ENCODE measurements around the gene TRIM46. TPM values are rescaled to one million over a fixed set of nuclear protein-coding genes. Genes with fewer than 3 reads are reported as not detected.

The TRIM46 gene
- polyA plus RNA-seq, 1 donor (not counting 4 experiments of a cell fraction or from before 2014, with no cell fraction given), result 1.7 TPM

DNA sequence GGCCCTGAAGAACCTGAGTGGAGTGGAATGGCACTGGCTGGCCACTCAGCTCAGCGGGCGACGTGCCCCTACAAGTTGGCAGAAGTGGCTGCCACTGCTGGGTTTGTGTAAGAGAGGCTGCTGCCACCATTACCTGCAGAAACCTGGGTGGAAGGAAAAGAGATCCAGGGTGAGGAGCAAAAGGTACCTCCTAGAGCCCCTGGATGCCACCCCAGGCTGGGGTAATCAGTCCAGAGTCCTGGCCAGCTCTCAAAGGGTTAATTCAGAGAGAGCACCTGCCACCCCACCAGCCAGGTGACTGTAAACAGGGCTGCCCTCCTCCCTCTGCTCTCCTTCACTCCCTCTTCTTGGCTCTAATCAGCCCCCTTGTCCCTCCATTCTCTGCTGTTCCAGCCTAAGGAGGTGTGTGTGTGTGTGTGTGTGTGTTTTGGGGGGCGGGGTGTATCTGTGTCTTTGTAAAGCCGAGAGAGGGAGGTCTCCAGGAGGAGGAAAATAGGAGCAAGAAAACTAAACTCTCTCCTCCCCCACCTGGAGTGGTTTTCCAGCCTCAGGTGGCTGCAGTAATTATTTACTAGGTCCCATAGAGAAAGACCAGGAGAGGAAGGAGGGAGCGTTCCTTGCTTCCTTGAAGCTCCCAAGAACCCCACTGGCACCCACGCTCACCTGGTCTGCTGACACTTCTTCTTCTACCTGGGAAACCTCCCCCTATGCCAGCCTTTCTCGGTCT lies 12.6 kb downstream of the TRIM46 start:
- Histone ChIP-seq H3K36me3 (ENCODE audit: control insufficient read depth in 2 of 2, extremely low read depth in 1 of 2, insufficient read depth in 2 of 2, low read length in 2 of 2) (no peaks in the 10 kb centered on the region), H3K4me3 (ENCODE audit: control insufficient read depth in 2 of 3, extremely low read depth in 1 of 3, insufficient read depth in 2 of 3, low read depth in 1 of 3, low read length in 3 of 3) (no peak overlapping the region), H3K4me2 (ENCODE audit: control insufficient read depth, extremely low read depth, insufficient read depth, low read depth, low read length) (no peak overlapping the region), H3K27me3 (ENCODE audit: control insufficient read depth, extremely low read depth, insufficient read depth, low read length) (no peaks in the 10 kb centered on the region), H3K79me2 (ENCODE audit: control insufficient read depth, insufficient read depth, low read length) (no peaks in the 10 kb centered on the region), H4K20me1 (ENCODE audit: control insufficient read depth, extremely low read depth, insufficient read depth, low read length) (no peaks in the 10 kb centered on the region), H3K4me1 (ENCODE audit: control insufficient read depth, extremely low read depth, insufficient read depth, low read length) (peaks cover 5% of the 10 kb centered on the region), H3K9ac (ENCODE audit: control insufficient read depth, extremely low read depth, insufficient read depth, low read length) (no peak overlapping the region), H3K9me1 (ENCODE audit: control insufficient read depth, extremely low read depth, insufficient read depth, low read length) (no peaks in the 10 kb centered on the region), H3K27ac (ENCODE audit: control insufficient read depth, insufficient read depth, low read length) (no peak overlapping the region), H3K9me3 (ENCODE audit: control insufficient read depth, low read depth, low read length) (no peaks in the 10 kb centered on the region), H2AFZ (ENCODE audit: control insufficient read depth, low read length) (no peak overlapping the region)
- DNase-seq (ENCODE audit: low read depth, low spot score) (no peak), FAIRE-seq (no peak)
- no peak for TF ChIP-seq EZH2 (IDR thresholded peaks at IDR 0.05; ENCODE audit: low read length)
- TF ChIP-seq, protein P1, sequence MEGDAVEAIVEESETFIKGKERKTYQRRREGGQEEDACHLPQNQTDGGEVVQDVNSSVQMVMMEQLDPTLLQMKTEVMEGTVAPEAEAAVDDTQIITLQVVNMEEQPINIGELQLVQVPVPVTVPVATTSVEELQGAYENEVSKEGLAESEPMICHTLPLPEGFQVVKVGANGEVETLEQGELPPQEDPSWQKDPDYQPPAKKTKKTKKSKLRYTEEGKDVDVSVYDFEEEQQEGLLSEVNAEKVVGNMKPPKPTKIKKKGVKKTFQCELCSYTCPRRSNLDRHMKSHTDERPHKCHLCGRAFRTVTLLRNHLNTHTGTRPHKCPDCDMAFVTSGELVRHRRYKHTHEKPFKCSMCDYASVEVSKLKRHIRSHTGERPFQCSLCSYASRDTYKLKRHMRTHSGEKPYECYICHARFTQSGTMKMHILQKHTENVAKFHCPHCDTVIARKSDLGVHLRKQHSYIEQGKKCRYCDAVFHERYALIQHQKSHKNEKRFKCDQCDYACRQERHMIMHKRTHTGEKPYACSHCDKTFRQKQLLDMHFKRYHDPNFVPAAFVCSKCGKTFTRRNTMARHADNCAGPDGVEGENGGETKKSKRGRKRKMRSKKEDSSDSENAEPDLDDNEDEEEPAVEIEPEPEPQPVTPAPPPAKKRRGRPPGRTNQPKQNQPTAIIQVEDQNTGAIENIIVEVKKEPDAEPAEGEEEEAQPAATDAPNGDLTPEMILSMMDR (optimal IDR thresholded peaks at IDR 0.05 in 1 of 3, IDR thresholded peaks at IDR 0.05 in 1 of 3, conservative IDR thresholded peaks at IDR 0.05 in 1 of 3; ENCODE audit: extremely low read depth in 1 of 3, insufficient read depth in 2 of 3, low read length in 3 of 3), result no peak
- dilution Hi-C loops (cut with MboI; ENCODE audit: extremely low pct_ligation_motif_present, low sequenced_read_pairs), result no loop called here

DNA sequence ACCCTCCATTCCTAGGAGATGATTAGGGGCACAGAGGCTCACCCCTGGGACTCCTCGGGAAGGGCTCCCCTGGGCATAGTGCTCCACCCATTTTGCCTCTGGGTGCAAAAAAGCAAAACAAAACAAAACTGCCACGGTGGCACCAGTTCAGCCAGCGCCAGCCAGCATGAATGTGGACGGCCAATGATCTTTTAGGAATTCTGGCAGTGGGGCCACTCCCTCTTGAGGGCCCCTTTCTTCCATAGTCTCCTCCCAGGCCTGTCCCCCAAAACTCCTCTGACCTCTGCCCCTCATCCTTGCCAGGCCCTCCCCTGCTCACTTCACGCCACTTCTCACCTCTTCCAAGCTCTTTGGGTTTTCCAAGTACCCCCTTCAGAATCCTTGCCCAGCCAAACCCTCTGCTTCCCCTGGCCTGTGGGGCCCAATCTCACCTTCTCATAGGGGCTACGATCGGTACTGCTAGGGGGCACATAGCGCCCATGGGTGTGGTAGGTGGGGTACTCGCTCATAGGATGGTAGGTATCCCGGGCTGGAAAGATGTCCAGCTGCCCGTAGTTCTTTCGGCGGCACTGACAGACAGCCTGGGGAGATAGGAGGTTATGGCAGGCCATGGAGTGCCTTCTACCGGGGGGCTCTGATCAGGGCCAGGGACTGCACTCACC lies 13.3 kb downstream of the TRIM46 start:
- H3K79me2 ChIP-seq (ENCODE audit: control insufficient read depth, insufficient read depth, low read length), result no peaks in the 10 kb centered on the region
- H3K4me1 ChIP-seq (ENCODE audit: control insufficient read depth, extremely low read depth, insufficient read depth, low read length), result peaks cover 5% of the 10 kb centered on the region
- no peaks in the 10 kb centered on the region for H3K9me3 ChIP-seq (ENCODE audit: control insufficient read depth, low read depth, low read length)
- H3K27me3 ChIP-seq (ENCODE audit: control insufficient read depth, extremely low read depth, insufficient read depth, low read length), result no peaks in the 10 kb centered on the region
- H3K4me3 ChIP-seq (ENCODE audit: control insufficient read depth in 2 of 3, extremely low read depth in 1 of 3, insufficient read depth in 2 of 3, low read depth in 1 of 3, low read length in 3 of 3), result no peak overlapping the region
- no peaks in the 10 kb centered on the region for H4K20me1 ChIP-seq (ENCODE audit: control insufficient read depth, extremely low read depth, insufficient read depth, low read length)
- dilution Hi-C loops (cut with MboI; ENCODE audit: extremely low pct_ligation_motif_present, low sequenced_read_pairs), result no loop called here
- H3K9ac ChIP-seq (ENCODE audit: control insufficient read depth, extremely low read depth, insufficient read depth, low read length), result no peak overlapping the region
- TF ChIP-seq, protein P1 (optimal IDR thresholded peaks at IDR 0.05 in 1 of 3, IDR thresholded peaks at IDR 0.05 in 1 of 3, conservative IDR thresholded peaks at IDR 0.05 in 1 of 3; ENCODE audit: extremely low read depth in 1 of 3, insufficient read depth in 2 of 3, low read length in 3 of 3), result no peak
- TF ChIP-seq EZH2 (IDR thresholded peaks at IDR 0.05; ENCODE audit: low read length), result no peak
- H3K4me2 ChIP-seq (ENCODE audit: control insufficient read depth, extremely low read depth, insufficient read depth, low read depth, low read length), result no peak overlapping the region
- no peak for FAIRE-seq
- no peak overlapping the region for H2AFZ ChIP-seq (ENCODE audit: control insufficient read depth, low read length)
- H3K27ac ChIP-seq (ENCODE audit: control insufficient read depth, insufficient read depth, low read length), result no peak overlapping the region
- H3K9me1 ChIP-seq (ENCODE audit: control insufficient read depth, extremely low read depth, insufficient read depth, low read length), result no peaks in the 10 kb centered on the region
- DNase-seq (ENCODE audit: low read depth, low spot score), result no peak
- no peaks in the 10 kb centered on the region for H3K36me3 ChIP-seq (ENCODE audit: control insufficient read depth in 2 of 2, extremely low read depth in 1 of 2, insufficient read depth in 2 of 2, low read length in 2 of 2)

Data from keratinocyte (primary cell).